ENCODE data around the gene MAP1B. TPM values are rescaled to one million over a fixed set of nuclear protein-coding genes. Genes with fewer than 3 reads are reported as not detected.

Gene MAP1B
- total and polyA plus RNA-seq, 2 of the 4 experiments (the other 2 are of a cell fraction): 41.1 to 183 TPM

DNA sequence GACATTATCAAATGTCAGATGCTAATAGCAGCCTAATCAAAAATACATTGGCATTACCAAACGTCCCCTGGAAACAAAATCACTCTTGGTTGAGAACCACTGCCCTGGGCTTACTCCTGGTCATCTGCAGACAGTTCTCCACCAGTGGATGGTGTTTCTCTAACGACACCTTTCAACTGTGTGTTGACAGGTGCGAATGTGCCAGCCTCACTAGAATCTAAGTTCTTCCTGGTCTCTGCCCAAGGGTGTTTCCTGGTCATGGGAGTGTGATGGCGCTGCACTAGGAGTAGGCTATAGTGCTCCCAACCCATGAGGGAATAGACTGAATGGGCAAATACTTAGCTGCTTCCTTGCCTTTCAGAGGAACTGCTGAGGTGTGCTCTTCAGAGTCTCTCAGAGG, 106.9 kb downstream of the MAP1B start:
- CTCF ChIA-PET: no interaction called here
- dilution Hi-C loops (cut with HindIII; ENCODE audit: low sequenced_read_pairs, unreplicated experiment): no loop called here
- ATAC-seq (ENCODE audit: low read depth): no peak

More for the DNA sequence above, 106.9 kb downstream of the MAP1B start:
- Histone ChIP-seq H3K27me3 (ENCODE audit: control insufficient read depth, insufficient read depth, low read length) (no peaks in the 10 kb centered on the region), H2BK120ac (ENCODE audit: low read depth, low read length) (no peak overlapping the region), H2BK5ac (ENCODE audit: low read depth, low read length, poor library complexity, severe bottlenecking) (no peak overlapping the region), H3K36me3 (ENCODE audit: control insufficient read depth, insufficient read depth, low read length) (peaks cover 6% of the 10 kb centered on the region), H2BK15ac (ENCODE audit: low read depth, low read length) (no peak overlapping the region), H4K8ac (ENCODE audit: low read depth in 2 of 2, low read length in 2 of 2) (no peak overlapping the region), H3K4me1 (ENCODE audit: control insufficient read depth, insufficient read depth, low read length) (peaks cover 17% of the 10 kb centered on the region), H3K4me3 (ENCODE audit: insufficient read depth, low read depth, low read length) (no peak overlapping the region), H4K20me1 (ENCODE audit: insufficient read depth, low read length) (no peaks in the 10 kb centered on the region), H3K18ac (ENCODE audit: low read depth, low read length) (no peak overlapping the region), H3K23ac (ENCODE audit: low read depth, low read length) (no peak overlapping the region), H2AK5ac (ENCODE audit: low read depth, low read length) (no peak overlapping the region), H3K14ac (replicated peaks; ENCODE audit: low read depth, low read length) (no peak overlapping the region), H2AFZ (replicated peaks; ENCODE audit: low read length, poor library complexity) (no peak overlapping the region), H3K9ac (ENCODE audit: low read depth, low read length) (no peak overlapping the region), H3K79me1 (ENCODE audit: low read depth in 1 of 2, low read length in 2 of 2) (peaks cover 0 to 15% of the 10 kb centered on the region in 2 experiments; a peak in 2 of 4 replicates), H3K4ac (ENCODE audit: low read depth, low read length) (no peak overlapping the region), H4K91ac (ENCODE audit: insufficient read depth, low read depth, low read length) (no peak overlapping the region), H3K4me2 (ENCODE audit: low read depth, low read length) (no peak overlapping the region), H4K5ac (ENCODE audit: low read depth, low read length) (no peak overlapping the region), H3K9me1 (ENCODE audit: insufficient read depth, low read length) (peaks cover 7% of the 10 kb centered on the region; the same call in 1 of the 2 replicates), H3K9me3 (ENCODE audit: control insufficient read depth, insufficient read depth, low read length) (no peaks in the 10 kb centered on the region), H3K56ac (ENCODE audit: extremely low read depth, insufficient read depth, low read length) (no peak overlapping the region), H2BK20ac (ENCODE audit: low read depth, low read length) (no peak overlapping the region), H3K27ac (ENCODE audit: insufficient read depth, low read length) (no peak overlapping the region), H2AK9ac (replicated peaks; ENCODE audit: low read depth, low read length, poor library complexity) (no peak overlapping the region)
- POLR2A ChIA-PET (ENCODE audit: unreplicated experiment): interaction anchor here (1.0 kb wide), 1 partner anchor 47 kb away, joined by 3 read pairs; no protein-coding TSS in a partner anchor
- intact Hi-C loops (cut with micrococcal nuclease) (no loop called here), in situ Hi-C loops (cut with MboI; ENCODE audit: low sequenced_read_pairs) (no loop called here)
- no peak for TF ChIP-seq POLR2A (IDR thresholded peaks at IDR 0.05; ENCODE audit: low read depth, low read length)
- no peak for TF ChIP-seq RAD21 (IDR thresholded peaks at IDR 0.05; ENCODE audit: low read length)
- TF ChIP-seq, protein P1, sequence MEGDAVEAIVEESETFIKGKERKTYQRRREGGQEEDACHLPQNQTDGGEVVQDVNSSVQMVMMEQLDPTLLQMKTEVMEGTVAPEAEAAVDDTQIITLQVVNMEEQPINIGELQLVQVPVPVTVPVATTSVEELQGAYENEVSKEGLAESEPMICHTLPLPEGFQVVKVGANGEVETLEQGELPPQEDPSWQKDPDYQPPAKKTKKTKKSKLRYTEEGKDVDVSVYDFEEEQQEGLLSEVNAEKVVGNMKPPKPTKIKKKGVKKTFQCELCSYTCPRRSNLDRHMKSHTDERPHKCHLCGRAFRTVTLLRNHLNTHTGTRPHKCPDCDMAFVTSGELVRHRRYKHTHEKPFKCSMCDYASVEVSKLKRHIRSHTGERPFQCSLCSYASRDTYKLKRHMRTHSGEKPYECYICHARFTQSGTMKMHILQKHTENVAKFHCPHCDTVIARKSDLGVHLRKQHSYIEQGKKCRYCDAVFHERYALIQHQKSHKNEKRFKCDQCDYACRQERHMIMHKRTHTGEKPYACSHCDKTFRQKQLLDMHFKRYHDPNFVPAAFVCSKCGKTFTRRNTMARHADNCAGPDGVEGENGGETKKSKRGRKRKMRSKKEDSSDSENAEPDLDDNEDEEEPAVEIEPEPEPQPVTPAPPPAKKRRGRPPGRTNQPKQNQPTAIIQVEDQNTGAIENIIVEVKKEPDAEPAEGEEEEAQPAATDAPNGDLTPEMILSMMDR (conservative IDR thresholded peaks at IDR 0.05; ENCODE audit: low read depth, low read length): no peak
- TF ChIP-seq RFX5 (IDR thresholded peaks at IDR 0.05; ENCODE audit: low read depth, low read length): no peak
- TF ChIP-seq, protein P2, sequence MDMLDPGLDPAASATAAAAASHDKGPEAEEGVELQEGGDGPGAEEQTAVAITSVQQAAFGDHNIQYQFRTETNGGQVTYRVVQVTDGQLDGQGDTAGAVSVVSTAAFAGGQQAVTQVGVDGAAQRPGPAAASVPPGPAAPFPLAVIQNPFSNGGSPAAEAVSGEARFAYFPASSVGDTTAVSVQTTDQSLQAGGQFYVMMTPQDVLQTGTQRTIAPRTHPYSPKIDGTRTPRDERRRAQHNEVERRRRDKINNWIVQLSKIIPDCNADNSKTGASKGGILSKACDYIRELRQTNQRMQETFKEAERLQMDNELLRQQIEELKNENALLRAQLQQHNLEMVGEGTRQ (IDR thresholded peaks at IDR 0.05; ENCODE audit: low read depth, low read length): no peak
- no peak for DNase-seq
- 67% methylated on average over 1 of the region's 4 CpGs; no CpG with 5 or more reads in 1 of the 2 experiments for WGBS, 2 experiments (ENCODE audit: extremely low coverage in 2 of 2, insufficient read length in 1 of 2)
- BruUV-seq (replicated peaks): no TSS peak
